PFSK-1 (cell line): ENCODE measurements around the gene SPTBN1.

Source experiments
- FOXP2 ChIP-seq: optimal IDR thresholded peaks from 2 replicates; pipeline ENCODE3; 2011; ENCODE audit warnings: borderline replicate concordance, control low read depth, inconsistent platforms; ENCODE audit not compliant: insufficient read depth; ENCODE audit errors: extremely low read length, extremely low read depth
- POLR2AphosphoS5 ChIP-seq: IDR thresholded peaks from 2 replicates; pipeline ENCODE4 v1.6.1; 2012; ENCODE audit warnings: low read depth, mild to moderate bottlenecking, control low read depth, low read length, moderate library complexity
- REST ChIP-seq, 2 experiments: IDR thresholded peaks; 2 replicates each; pipeline versions ENCODE4 v1.6.1 to v1.8.0; 2011 to 2012; ENCODE audit warnings: low read depth in 2 of 2, low read length in 2 of 2, control low read depth in 1 of 2, inconsistent platforms in 1 of 2, mild to moderate bottlenecking in 1 of 2, moderate library complexity in 1 of 2; ENCODE audit not compliant: insufficient read depth in 1 of 2
- SIN3A ChIP-seq: IDR thresholded peaks from 2 replicates; pipeline ENCODE4 v1.6.1; 2012; ENCODE audit warnings: mild to moderate bottlenecking, low read length, moderate library complexity, borderline replicate concordance; ENCODE audit not compliant: insufficient read depth
- TAF1 ChIP-seq: IDR thresholded peaks from 2 replicates; pipeline ENCODE4 v1.6.1; 2012; ENCODE audit warnings: low read length, control low read depth, borderline replicate concordance; ENCODE audit not compliant: insufficient read depth

SPTBN1 gene

GRCh38 chr2:54640834-54641540 is 184.9 kb downstream of the SPTBN1 start:
- no peak for TF ChIP-seq SIN3A
- TF ChIP-seq FOXP2: no peak
- TF ChIP-seq REST (IDR thresholded peaks at IDR 0.05; ENCODE audit: insufficient read depth in 1 of 2, low read depth in 2 of 2, low read length in 2 of 2): no peak
- no peak for TF ChIP-seq POLR2AphosphoS5
- no peak for TF ChIP-seq TAF1

- TF ChIP-seq FOXP2 (no peak), POLR2AphosphoS5 (no peak), TAF1 (no peak), REST (IDR thresholded peaks at IDR 0.05; ENCODE audit: insufficient read depth in 1 of 2, low read depth in 2 of 2, low read length in 2 of 2) (no peak), SIN3A (no peak)
These were observed 185.9 kb downstream of the SPTBN1 start for GRCh38 chr2:54641988-54642387.

- no peak for TF ChIP-seq TAF1
- TF ChIP-seq POLR2AphosphoS5: no peak
- TF ChIP-seq FOXP2: no peak
- no peak for TF ChIP-seq REST (IDR thresholded peaks at IDR 0.05; ENCODE audit: insufficient read depth in 1 of 2, low read depth in 2 of 2, low read length in 2 of 2)
- TF ChIP-seq SIN3A: no peak
These were observed 186.7 kb downstream of the SPTBN1 start for GRCh38 chr2:54642677-54643430.

- TF ChIP-seq FOXP2 (no peak), REST (IDR thresholded peaks at IDR 0.05; ENCODE audit: insufficient read depth in 1 of 2, low read depth in 2 of 2, low read length in 2 of 2) (no peak), SIN3A (no peak), POLR2AphosphoS5 (no peak), TAF1 (no peak)
These were observed 188.1 kb downstream of the SPTBN1 start for GRCh38 chr2:54644236-54644635.
